Measurements from ENCODE around the gene KCNQ1. TPM values are rescaled to one million over a fixed set of nuclear protein-coding genes. Genes with fewer than 3 reads are reported as not detected.

The KCNQ1 gene
- polyA plus RNA-seq, 1 donor from 2014 or later: not detected

DNA sequence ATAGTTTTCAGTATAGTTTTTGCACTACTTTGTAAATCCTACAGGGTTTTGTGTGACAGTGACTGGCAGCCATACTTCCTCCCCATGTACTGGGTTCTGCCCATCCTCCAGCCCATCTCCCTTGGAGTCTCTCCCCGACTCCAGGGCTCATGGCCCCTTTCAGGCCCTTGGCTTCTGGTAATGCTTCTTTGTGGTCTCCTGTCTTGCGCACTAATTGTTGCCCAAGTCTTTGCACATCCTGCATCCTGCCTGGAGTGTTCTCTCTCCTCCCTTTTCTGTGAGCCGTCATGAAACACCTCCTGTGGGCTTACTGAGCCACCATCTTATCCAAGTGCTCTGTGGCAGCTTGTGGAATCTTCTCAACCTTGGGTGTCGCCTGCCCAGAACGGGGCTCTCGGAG is 266.4 kb downstream of the KCNQ1 start:
- no peaks in the 10 kb centered on the region for H3K9me2 ChIP-seq (ENCODE audit: insufficient read depth, low read length)
- no peaks in the 10 kb centered on the region for H3F3A ChIP-seq (ENCODE audit: insufficient read depth, low read length, poor library complexity, severe bottlenecking)
- no peak overlapping the region for H3K4me2 ChIP-seq (ENCODE audit: low read length)
- H3K27me3 ChIP-seq (ENCODE audit: insufficient read depth, low read depth, low read length): peaks cover 6% of the 10 kb centered on the region
- H2AFZ ChIP-seq (ENCODE audit: low read depth, low read length): no peak overlapping the region
- H3K9ac ChIP-seq (ENCODE audit: low read length): no peak overlapping the region
- no peaks in the 10 kb centered on the region for H3K9me3 ChIP-seq (ENCODE audit: low read length)
- H3K36me3 ChIP-seq (ENCODE audit: insufficient read depth, low read length): no peaks in the 10 kb centered on the region
- no peaks in the 10 kb centered on the region for H4K20me1 ChIP-seq (ENCODE audit: insufficient read depth)
- no peak overlapping the region for H3K4me3 ChIP-seq (ENCODE audit: low read length)
- TF ChIP-seq, protein P1, sequence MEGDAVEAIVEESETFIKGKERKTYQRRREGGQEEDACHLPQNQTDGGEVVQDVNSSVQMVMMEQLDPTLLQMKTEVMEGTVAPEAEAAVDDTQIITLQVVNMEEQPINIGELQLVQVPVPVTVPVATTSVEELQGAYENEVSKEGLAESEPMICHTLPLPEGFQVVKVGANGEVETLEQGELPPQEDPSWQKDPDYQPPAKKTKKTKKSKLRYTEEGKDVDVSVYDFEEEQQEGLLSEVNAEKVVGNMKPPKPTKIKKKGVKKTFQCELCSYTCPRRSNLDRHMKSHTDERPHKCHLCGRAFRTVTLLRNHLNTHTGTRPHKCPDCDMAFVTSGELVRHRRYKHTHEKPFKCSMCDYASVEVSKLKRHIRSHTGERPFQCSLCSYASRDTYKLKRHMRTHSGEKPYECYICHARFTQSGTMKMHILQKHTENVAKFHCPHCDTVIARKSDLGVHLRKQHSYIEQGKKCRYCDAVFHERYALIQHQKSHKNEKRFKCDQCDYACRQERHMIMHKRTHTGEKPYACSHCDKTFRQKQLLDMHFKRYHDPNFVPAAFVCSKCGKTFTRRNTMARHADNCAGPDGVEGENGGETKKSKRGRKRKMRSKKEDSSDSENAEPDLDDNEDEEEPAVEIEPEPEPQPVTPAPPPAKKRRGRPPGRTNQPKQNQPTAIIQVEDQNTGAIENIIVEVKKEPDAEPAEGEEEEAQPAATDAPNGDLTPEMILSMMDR (IDR thresholded peaks at IDR 0.05; ENCODE audit: poor library complexity, severe bottlenecking): no peak
- TF ChIP-seq, protein P2, sequence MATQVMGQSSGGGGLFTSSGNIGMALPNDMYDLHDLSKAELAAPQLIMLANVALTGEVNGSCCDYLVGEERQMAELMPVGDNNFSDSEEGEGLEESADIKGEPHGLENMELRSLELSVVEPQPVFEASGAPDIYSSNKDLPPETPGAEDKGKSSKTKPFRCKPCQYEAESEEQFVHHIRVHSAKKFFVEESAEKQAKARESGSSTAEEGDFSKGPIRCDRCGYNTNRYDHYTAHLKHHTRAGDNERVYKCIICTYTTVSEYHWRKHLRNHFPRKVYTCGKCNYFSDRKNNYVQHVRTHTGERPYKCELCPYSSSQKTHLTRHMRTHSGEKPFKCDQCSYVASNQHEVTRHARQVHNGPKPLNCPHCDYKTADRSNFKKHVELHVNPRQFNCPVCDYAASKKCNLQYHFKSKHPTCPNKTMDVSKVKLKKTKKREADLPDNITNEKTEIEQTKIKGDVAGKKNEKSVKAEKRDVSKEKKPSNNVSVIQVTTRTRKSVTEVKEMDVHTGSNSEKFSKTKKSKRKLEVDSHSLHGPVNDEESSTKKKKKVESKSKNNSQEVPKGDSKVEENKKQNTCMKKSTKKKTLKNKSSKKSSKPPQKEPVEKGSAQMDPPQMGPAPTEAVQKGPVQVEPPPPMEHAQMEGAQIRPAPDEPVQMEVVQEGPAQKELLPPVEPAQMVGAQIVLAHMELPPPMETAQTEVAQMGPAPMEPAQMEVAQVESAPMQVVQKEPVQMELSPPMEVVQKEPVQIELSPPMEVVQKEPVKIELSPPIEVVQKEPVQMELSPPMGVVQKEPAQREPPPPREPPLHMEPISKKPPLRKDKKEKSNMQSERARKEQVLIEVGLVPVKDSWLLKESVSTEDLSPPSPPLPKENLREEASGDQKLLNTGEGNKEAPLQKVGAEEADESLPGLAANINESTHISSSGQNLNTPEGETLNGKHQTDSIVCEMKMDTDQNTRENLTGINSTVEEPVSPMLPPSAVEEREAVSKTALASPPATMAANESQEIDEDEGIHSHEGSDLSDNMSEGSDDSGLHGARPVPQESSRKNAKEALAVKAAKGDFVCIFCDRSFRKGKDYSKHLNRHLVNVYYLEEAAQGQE (IDR thresholded peaks at IDR 0.05; ENCODE audit: borderline replicate concordance): no peak
- no peak for TF ChIP-seq TAF1 (IDR thresholded peaks at IDR 0.05; ENCODE audit: low read depth)
- TF ChIP-seq MXI1 (conservative IDR thresholded peaks at IDR 0.05; ENCODE audit: poor library complexity, severe bottlenecking): no peak
- TF ChIP-seq RAD21 (conservative IDR thresholded peaks at IDR 0.05): no peak
- no peak for TF ChIP-seq POLR2AphosphoS5 (IDR thresholded peaks at IDR 0.05)
- TF ChIP-seq SMC3 (conservative IDR thresholded peaks at IDR 0.05; ENCODE audit: poor library complexity): no peak
- TF ChIP-seq EZH2 (IDR thresholded peaks at IDR 0.05; ENCODE audit: borderline replicate concordance, insufficient read depth, low read length, poor library complexity, severe bottlenecking): no peak
- TF ChIP-seq EP300 (conservative IDR thresholded peaks at IDR 0.05; ENCODE audit: poor library complexity, severe bottlenecking): no peak
- no peak overlapping the region for H3K27ac ChIP-seq (ENCODE audit: low read length)
- H3K79me2 ChIP-seq (replicated peaks; ENCODE audit: insufficient read depth, low read length): no peaks in the 10 kb centered on the region

DNA sequence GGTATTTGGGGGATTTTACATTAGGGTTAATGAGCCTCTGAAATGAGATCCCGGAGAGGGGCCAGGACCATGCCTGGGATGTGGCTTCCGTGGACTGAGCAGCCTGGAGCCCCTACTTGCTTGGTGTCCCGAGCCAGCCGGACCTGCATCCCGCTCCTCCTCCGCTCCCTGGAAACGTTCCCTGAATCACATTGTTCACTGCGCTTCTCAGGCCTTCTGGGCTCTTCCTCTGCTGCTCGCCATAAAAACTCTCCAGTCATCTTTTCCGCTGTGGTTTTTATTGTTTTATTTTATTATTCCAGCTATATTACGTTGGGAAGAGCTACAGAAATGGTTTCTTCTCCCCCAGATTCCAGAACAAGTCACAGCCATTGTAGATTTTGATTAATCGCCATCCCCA is 268.3 kb downstream of the KCNQ1 start:
- Histone ChIP-seq H3K36me3 (ENCODE audit: insufficient read depth, low read length) (no peaks in the 10 kb centered on the region), H3K27ac (ENCODE audit: low read length) (no peak overlapping the region), H3K27me3 (ENCODE audit: insufficient read depth, low read depth, low read length) (peaks cover 24% of the 10 kb centered on the region), H3K4me2 (ENCODE audit: low read length) (no peak overlapping the region), H2AFZ (ENCODE audit: low read depth, low read length) (no peak overlapping the region), H4K20me1 (ENCODE audit: insufficient read depth) (no peaks in the 10 kb centered on the region), H3F3A (ENCODE audit: insufficient read depth, low read length, poor library complexity, severe bottlenecking) (no peaks in the 10 kb centered on the region), H3K4me3 (ENCODE audit: low read length) (no peak overlapping the region), H3K9me3 (ENCODE audit: low read length) (no peaks in the 10 kb centered on the region), H3K79me2 (replicated peaks; ENCODE audit: insufficient read depth, low read length) (no peaks in the 10 kb centered on the region), H3K9ac (ENCODE audit: low read length) (no peak overlapping the region), H3K9me2 (ENCODE audit: insufficient read depth, low read length) (no peaks in the 10 kb centered on the region)
- TF ChIP-seq, protein P2 (IDR thresholded peaks at IDR 0.05; ENCODE audit: borderline replicate concordance): no peak
- TF ChIP-seq POLR2AphosphoS5 (IDR thresholded peaks at IDR 0.05) (no peak), TAF1 (IDR thresholded peaks at IDR 0.05; ENCODE audit: low read depth) (no peak)
- TF ChIP-seq, protein P1 (IDR thresholded peaks at IDR 0.05; ENCODE audit: poor library complexity, severe bottlenecking): no peak

All from neural cell (in vitro differentiated cells).